Smooth muscle cell (in vitro differentiated cells): ENCODE data around the gene GABBR2. TPM values are rescaled to one million over a fixed set of nuclear protein-coding genes. Genes with fewer than 3 reads are reported as not detected.
"Not testable (repeated sequence)": the region's sequence is repeated elsewhere in the genome, so short reads cannot be mapped to it uniquely, and the experiment has no call there.

Experiments used
- DNase-seq: peaks from one replicate; lab custom pipeline; 2025; ENCODE audit not compliant: unreplicated experiment; lab: John Stamatoyannopoulos, UW
- H2AFZ ChIP-seq: fragments of 200-600 bp; sonication (generic); 2 replicates; pipeline ENCODE4 v1.6.0; 2016; ENCODE audit warnings: antibody characterized with exemption, low read depth, mild to moderate bottlenecking
- H3F3A ChIP-seq: fragments of 200-600 bp; sonication (generic); 2 replicates; pipeline ENCODE4 v1.6.0; 2017; ENCODE audit warnings: antibody characterized with exemption, low read depth
- H3K27ac ChIP-seq: fragments of 200-600 bp; sonication (generic); 2 replicates; pipeline ENCODE4 v1.5.1; 2016; ENCODE audit warnings: low read depth, mild to moderate bottlenecking
- H3K27me3 ChIP-seq: fragments of 200-600 bp; sonication (generic); 2 replicates; pipeline ENCODE4 v1.6.1; 2016; ENCODE audit warnings: low read depth, mild to moderate bottlenecking
- H3K36me3 ChIP-seq: fragments of 200-600 bp; sonication (generic); 2 replicates; pipeline ENCODE4 v1.5.1; 2016; ENCODE audit warnings: low read depth
- H3K4me1 ChIP-seq: fragments of 200-600 bp; sonication (generic); 2 replicates; pipeline ENCODE4 v1.5.1; 2016; ENCODE audit warnings: low read depth
- H3K4me2 ChIP-seq: fragments of 200-600 bp; sonication (generic); 2 replicates; pipeline ENCODE4 v1.6.0; 2016; ENCODE audit warnings: mild to moderate bottlenecking
- H3K4me3 ChIP-seq: fragments of 200-600 bp; sonication (generic); 2 replicates; pipeline ENCODE4 v1.5.1; 2016; ENCODE audit warnings: mild to moderate bottlenecking
- H3K79me2 ChIP-seq: fragments of 200-600 bp; sonication (generic); 2 replicates; pipeline ENCODE4 v1.6.0; 2016; ENCODE audit warnings: low read depth, mild to moderate bottlenecking
- H3K9ac ChIP-seq: fragments of 200-600 bp; sonication (generic); 2 replicates; pipeline ENCODE4 v1.6.0; 2016; ENCODE audit warnings: low read depth
- H3K9me3 ChIP-seq: fragments of 200-600 bp; sonication (generic); replicated peaks from 2 replicates; pipeline ENCODE4 v1.5.1; 2016; ENCODE audit warnings: low read depth
- H4K20me1 ChIP-seq: fragments of 200-600 bp; sonication (generic); 2 replicates; pipeline ENCODE4 v1.6.0; 2016; ENCODE audit warnings: low read depth
- WGBS: methylation state at CpG from one replicate; pipeline ENCODE4 v1.1.7; 2016; ENCODE audit warnings: low lambda C conversion rate; 5-methylcytosine and 5-hydroxymethylcytosine counted together
- polyA plus RNA-seq: library from polyadenylated mRNA; unstranded; fragments of >200 nt; fragmentation: Nextera tagmentation; extraction: Ambion mirVana; gene quantifications from 2 replicates; pipeline ENCODE4 v1.2.1, GENCODE V29; 2016
- total RNA-seq: library from RNA; depleted of rRNA; stranded (reverse); fragments of >200 nt; gene quantifications from 2 replicates; pipeline ENCODE4 v1.2.3, GENCODE V29; 2014
- TF ChIP-seq, protein P1 (sequence below): fragments of 200-600 bp; sonication (generic); IDR thresholded peaks from 2 replicates; pipeline ENCODE4 v1.5.1; 2017; ENCODE audit warnings: borderline replicate concordance, mild to moderate bottlenecking, antibody characterized with exemption; ENCODE audit not compliant: insufficient read depth, poor library complexity, severe bottlenecking

Gene GABBR2
- total and polyA plus RNA-seq, 2 experiments from 2014 or later: 0.25 TPM; not detected in 1

DNA sequence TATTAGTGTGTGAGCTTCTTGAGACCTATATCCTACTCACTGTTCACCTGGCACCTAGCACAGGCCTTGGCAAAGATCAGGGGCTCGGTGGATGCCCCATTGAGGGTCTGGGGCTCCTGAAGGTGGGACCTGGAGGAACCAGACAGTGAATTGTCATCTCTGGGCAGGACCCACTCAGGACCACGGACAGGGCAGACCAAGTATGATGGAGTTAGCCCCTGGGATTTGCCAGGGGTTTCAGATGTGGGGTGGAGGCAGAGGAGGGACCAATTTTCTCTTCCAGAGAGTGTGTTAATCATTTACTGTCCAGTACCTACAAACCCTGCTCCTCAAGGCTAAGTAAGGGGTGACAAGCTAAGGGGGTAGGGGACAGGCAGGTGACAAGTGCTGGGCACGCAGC is 424.0 kb downstream of the GABBR2 start:
- H4K20me1 ChIP-seq: no peaks in the 10 kb centered on the region
- WGBS: 84% methylated on average over 3 of the region's 3 CpGs
- no peaks in the 10 kb centered on the region for H3K79me2 ChIP-seq
- H3K27ac ChIP-seq: no peak overlapping the region
- no peak overlapping the region for H3K4me2 ChIP-seq
- H3K27me3 ChIP-seq: peaks cover under 1% of the 10 kb centered on the region
- H3K9ac ChIP-seq: no peak overlapping the region
- no peak for DNase-seq
- H3F3A ChIP-seq: no peaks in the 10 kb centered on the region
- H3K4me3 ChIP-seq: no peak overlapping the region
- H3K36me3 ChIP-seq: no peaks in the 10 kb centered on the region
- no peak overlapping the region for H2AFZ ChIP-seq
- no peaks in the 10 kb centered on the region for H3K9me3 ChIP-seq
- no peaks in the 10 kb centered on the region for H3K4me1 ChIP-seq
- TF ChIP-seq, protein P1, sequence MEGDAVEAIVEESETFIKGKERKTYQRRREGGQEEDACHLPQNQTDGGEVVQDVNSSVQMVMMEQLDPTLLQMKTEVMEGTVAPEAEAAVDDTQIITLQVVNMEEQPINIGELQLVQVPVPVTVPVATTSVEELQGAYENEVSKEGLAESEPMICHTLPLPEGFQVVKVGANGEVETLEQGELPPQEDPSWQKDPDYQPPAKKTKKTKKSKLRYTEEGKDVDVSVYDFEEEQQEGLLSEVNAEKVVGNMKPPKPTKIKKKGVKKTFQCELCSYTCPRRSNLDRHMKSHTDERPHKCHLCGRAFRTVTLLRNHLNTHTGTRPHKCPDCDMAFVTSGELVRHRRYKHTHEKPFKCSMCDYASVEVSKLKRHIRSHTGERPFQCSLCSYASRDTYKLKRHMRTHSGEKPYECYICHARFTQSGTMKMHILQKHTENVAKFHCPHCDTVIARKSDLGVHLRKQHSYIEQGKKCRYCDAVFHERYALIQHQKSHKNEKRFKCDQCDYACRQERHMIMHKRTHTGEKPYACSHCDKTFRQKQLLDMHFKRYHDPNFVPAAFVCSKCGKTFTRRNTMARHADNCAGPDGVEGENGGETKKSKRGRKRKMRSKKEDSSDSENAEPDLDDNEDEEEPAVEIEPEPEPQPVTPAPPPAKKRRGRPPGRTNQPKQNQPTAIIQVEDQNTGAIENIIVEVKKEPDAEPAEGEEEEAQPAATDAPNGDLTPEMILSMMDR: no peak

DNA sequence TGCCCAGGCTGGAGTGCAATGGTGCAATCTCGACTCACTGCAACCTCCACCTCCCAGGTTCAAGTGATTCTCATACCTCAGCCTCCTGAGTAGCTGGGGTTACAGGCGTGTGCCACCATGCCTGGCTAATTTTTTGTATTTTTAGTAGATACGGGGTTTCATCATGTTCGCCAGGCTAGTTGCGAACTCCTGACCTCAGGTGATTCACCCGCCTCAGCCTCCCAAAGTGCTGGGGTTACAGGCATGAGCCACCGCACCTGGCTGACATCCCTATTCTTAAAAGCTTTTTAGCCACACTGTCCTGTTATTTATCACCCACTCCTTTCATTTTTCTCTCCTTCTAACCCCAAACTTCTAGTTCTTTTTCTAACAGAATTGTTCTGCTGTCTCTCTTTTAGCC is 425.6 kb downstream of the GABBR2 start:
- WGBS: 67% methylated on average over 7 of the region's 7 CpGs
- not testable (repeated sequence) for H3K4me1 ChIP-seq, H3K9ac ChIP-seq, H3F3A ChIP-seq, H2AFZ ChIP-seq, H3K36me3 ChIP-seq, DNase-seq, H4K20me1 ChIP-seq, H3K79me2 ChIP-seq, H3K9me3 ChIP-seq, H3K4me2 ChIP-seq, H3K4me3 ChIP-seq, H3K27ac ChIP-seq
- H3K27me3 ChIP-seq: peaks cover 11% of the 10 kb centered on the region

DNA sequence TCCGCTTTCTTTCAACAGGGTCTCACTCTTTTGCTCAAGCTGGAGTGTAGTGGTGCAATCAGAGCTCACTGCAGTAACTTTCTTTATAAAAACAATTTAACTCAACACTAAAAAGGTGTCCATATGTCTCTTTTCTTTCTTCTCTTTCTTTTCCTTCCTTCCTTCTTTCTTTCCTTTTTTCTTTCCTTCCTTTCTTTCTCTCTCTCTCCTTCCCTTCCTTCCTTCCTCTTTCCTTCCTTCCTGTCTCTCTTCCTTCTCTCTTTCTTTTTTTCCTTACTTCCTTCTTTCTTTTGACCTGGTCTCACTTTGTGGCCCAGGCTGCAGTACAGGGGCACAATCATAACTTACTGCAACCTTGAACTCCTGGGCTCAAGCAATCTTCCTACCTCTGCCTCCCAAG is 427.5 kb downstream of the GABBR2 start:
- Histone ChIP-seq H3K27me3 (peaks cover 11% of the 10 kb centered on the region), H3K9me3 (no peaks in the 10 kb centered on the region)
- WGBS: 100% methylated on average over 1 of the region's 1 CpG

DNA sequence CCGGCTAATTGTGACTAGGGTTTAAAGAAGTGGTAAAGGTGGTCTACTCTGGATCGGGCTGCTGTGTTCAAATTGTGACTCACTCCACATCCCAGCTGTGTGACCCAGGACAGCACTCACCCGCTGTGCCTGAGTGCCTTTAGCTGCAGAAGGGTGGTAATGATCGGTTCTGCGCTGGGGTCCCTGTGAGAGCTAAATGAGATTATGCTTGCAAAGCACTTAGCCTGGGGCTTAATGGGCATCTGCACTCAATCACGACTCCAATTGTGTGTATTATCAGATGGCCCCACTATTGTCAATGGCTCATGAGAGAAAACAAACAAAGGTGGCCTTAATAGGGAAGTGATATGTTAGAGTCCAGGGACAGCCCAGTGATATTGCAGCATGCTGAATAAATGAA is 428.2 kb downstream of the GABBR2 start:
- H3K36me3 ChIP-seq: no peaks in the 10 kb centered on the region
- no peak for DNase-seq
- no peak overlapping the region for H3K27ac ChIP-seq
- no peak overlapping the region for H2AFZ ChIP-seq
- no peaks in the 10 kb centered on the region for H3F3A ChIP-seq
- H3K9ac ChIP-seq: no peak overlapping the region
- no peak overlapping the region for H3K4me3 ChIP-seq
- peaks cover 11% of the 10 kb centered on the region for H3K27me3 ChIP-seq
- no peak overlapping the region for H3K4me2 ChIP-seq
- H3K79me2 ChIP-seq: no peaks in the 10 kb centered on the region
- H4K20me1 ChIP-seq: no peaks in the 10 kb centered on the region
- WGBS: 38% methylated on average over 6 of the region's 6 CpGs
- no peaks in the 10 kb centered on the region for H3K4me1 ChIP-seq
- TF ChIP-seq, protein P1: no peak
- H3K9me3 ChIP-seq: no peaks in the 10 kb centered on the region

More for the DNA sequence above, 427.5 kb downstream of the GABBR2 start:
- no peaks in the 10 kb centered on the region for H4K20me1 ChIP-seq
- H3K4me1 ChIP-seq: no peaks in the 10 kb centered on the region
- no peaks in the 10 kb centered on the region for H3K36me3 ChIP-seq
- H3F3A ChIP-seq: no peaks in the 10 kb centered on the region
- H2AFZ ChIP-seq: no peak overlapping the region
- H3K27ac ChIP-seq: no peak overlapping the region
- TF ChIP-seq, protein P1: no peak
- H3K9ac ChIP-seq: no peak overlapping the region
- H3K4me2 ChIP-seq: no peak overlapping the region
- H3K79me2 ChIP-seq: no peaks in the 10 kb centered on the region
- DNase-seq: no peak
- H3K4me3 ChIP-seq: no peak overlapping the region
